ENCODE measurements around the gene SLX9.

SLX9 gene

GRCh38 chr21:45004481-45005247 lies 64.8 kb downstream of the SLX9 start:
- H3K27ac ChIP-seq (ENCODE audit: poor library complexity, severe bottlenecking): no peak overlapping the region
- no peak for TF ChIP-seq CTCF (IDR thresholded peaks at IDR 0.05; ENCODE audit: poor library complexity, severe bottlenecking)
- no peaks in the 10 kb centered on the region for H3K9me3 ChIP-seq (ENCODE audit: severe bottlenecking)
- H3K27me3 ChIP-seq (ENCODE audit: insufficient read depth, poor library complexity, severe bottlenecking): no peaks in the 10 kb centered on the region
- no peak for ATAC-seq (ENCODE audit: low read depth)
- peak; percentile 59 for DNase-seq (ENCODE audit: low spot score)
- no peaks in the 10 kb centered on the region for H3K36me3 ChIP-seq (ENCODE audit: low read depth)
- H3K4me3 ChIP-seq (ENCODE audit: severe bottlenecking): no peak overlapping the region
- peaks cover 11% of the 10 kb centered on the region for H3K4me1 ChIP-seq (ENCODE audit: insufficient read depth, poor library complexity, severe bottlenecking)

DNA sequence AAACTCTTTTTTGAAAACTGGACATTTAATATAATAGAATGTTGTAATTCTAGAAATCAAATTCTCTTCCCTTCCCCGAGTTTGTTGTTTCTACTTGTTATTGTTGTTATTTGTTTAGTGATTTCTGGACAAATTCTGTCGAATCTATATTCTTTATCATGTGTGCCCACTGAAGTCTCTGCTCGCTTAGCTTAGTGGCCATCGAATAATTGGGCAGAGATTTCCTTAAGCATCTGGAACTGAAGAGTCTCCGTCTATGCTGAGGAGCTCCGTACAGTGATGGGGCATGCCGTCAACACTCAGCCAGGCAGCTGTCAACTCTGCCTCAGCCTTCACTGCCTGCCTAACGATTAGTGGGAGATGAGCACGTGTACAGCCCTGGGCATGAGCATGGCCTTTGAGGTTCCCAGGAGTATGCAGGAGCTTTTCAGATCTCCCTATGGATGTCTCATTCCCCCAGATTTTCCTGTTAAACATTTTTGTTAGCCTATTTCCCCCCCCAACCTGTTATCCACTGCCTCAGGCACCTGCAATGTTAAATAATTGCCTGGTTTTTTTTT lies 66.8 kb downstream of the SLX9 start:
- H3K27ac ChIP-seq (ENCODE audit: poor library complexity, severe bottlenecking): no peak overlapping the region
- ATAC-seq (ENCODE audit: low read depth) (no peak), DNase-seq (ENCODE audit: low spot score) (no peak)
- peaks cover 16% of the 10 kb centered on the region for H3K4me1 ChIP-seq (ENCODE audit: insufficient read depth, poor library complexity, severe bottlenecking)
- no peak for TF ChIP-seq CTCF (IDR thresholded peaks at IDR 0.05; ENCODE audit: poor library complexity, severe bottlenecking)
- no peaks in the 10 kb centered on the region for H3K9me3 ChIP-seq (ENCODE audit: severe bottlenecking)
- no peak overlapping the region for H3K4me3 ChIP-seq (ENCODE audit: severe bottlenecking)
- no peaks in the 10 kb centered on the region for H3K27me3 ChIP-seq (ENCODE audit: insufficient read depth, poor library complexity, severe bottlenecking)
- H3K36me3 ChIP-seq (ENCODE audit: low read depth): no peaks in the 10 kb centered on the region

- Histone ChIP-seq H3K9me3 (ENCODE audit: severe bottlenecking) (no peaks in the 10 kb centered on the region), H3K27ac (ENCODE audit: poor library complexity, severe bottlenecking) (peak overlapping the region; percentile 95), H3K36me3 (ENCODE audit: low read depth) (no peaks in the 10 kb centered on the region), H3K4me3 (ENCODE audit: severe bottlenecking) (no peak overlapping the region), H3K4me1 (ENCODE audit: insufficient read depth, poor library complexity, severe bottlenecking) (peaks cover 32% of the 10 kb centered on the region), H3K27me3 (ENCODE audit: insufficient read depth, poor library complexity, severe bottlenecking) (no peaks in the 10 kb centered on the region)
- DNase-seq (ENCODE audit: low spot score) (no peak), ATAC-seq (ENCODE audit: low read depth) (no peak)
- TF ChIP-seq CTCF (IDR thresholded peaks at IDR 0.05; ENCODE audit: poor library complexity, severe bottlenecking): no peak
These were observed 69.8 kb downstream of the SLX9 start for GRCh38 chr21:45009616-45010015.

DNA sequence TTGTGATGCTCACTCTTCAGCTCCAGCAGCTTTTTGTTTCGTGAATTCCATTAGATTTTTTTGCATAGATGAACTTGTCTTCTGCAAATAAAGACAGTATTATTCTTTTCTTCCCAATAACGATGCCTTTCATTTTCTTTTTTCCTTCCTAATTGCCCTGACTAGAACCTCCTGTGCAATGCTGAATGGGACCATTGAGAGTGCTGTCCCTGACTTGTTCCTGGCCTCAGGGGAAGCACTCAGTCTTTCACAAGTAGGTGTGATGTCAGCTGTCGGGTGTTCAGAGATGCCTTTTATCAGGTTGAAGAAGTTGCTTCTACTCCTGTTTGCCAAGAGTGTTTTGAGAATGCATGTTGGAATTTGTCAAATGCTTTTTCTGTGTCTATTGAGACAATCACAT lies 70.3 kb downstream of the SLX9 start:
- no peaks in the 10 kb centered on the region for H3K36me3 ChIP-seq (ENCODE audit: low read depth)
- no peak for TF ChIP-seq CTCF (IDR thresholded peaks at IDR 0.05; ENCODE audit: poor library complexity, severe bottlenecking)
- DNase-seq (ENCODE audit: low spot score) (no peak), ATAC-seq (ENCODE audit: low read depth) (no peak)
- H3K27me3 ChIP-seq (ENCODE audit: insufficient read depth, poor library complexity, severe bottlenecking): no peaks in the 10 kb centered on the region
- H3K4me3 ChIP-seq (ENCODE audit: severe bottlenecking): no peak overlapping the region
- peak overlapping the region; percentile 95 for H3K27ac ChIP-seq (ENCODE audit: poor library complexity, severe bottlenecking)
- H3K4me1 ChIP-seq (ENCODE audit: insufficient read depth, poor library complexity, severe bottlenecking): peaks cover 32% of the 10 kb centered on the region
- H3K9me3 ChIP-seq (ENCODE audit: severe bottlenecking): no peaks in the 10 kb centered on the region

DNA sequence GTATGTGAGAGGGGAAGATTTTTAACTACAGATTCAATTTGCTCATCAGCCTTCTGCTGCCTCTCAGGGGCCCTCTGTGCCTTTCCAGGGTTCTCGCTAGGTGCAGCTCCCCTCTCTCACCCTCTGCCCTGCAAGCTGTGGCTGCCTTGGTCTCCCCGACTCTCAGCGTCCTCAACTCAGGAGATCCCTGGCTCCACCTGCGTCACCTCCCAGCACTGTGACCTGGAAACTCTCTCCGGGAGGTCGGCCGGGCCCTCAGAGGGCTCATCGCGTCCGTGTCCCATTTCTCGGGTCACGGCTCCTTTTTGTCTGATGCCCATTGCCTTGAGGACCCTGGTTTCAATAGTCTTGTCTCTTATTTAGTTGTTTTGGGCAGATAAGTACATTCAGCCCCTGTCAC lies 71.0 kb downstream of the SLX9 start:
- Histone ChIP-seq H3K4me1 (ENCODE audit: insufficient read depth, poor library complexity, severe bottlenecking) (peaks cover 30% of the 10 kb centered on the region), H3K4me3 (ENCODE audit: severe bottlenecking) (no peak overlapping the region), H3K36me3 (ENCODE audit: low read depth) (no peaks in the 10 kb centered on the region), H3K9me3 (ENCODE audit: severe bottlenecking) (no peaks in the 10 kb centered on the region), H3K27ac (ENCODE audit: poor library complexity, severe bottlenecking) (peak overlapping the region; percentile 95), H3K27me3 (ENCODE audit: insufficient read depth, poor library complexity, severe bottlenecking) (no peaks in the 10 kb centered on the region)
- TF ChIP-seq CTCF (IDR thresholded peaks at IDR 0.05; ENCODE audit: poor library complexity, severe bottlenecking): no peak
- ATAC-seq (ENCODE audit: low read depth) (no peak), DNase-seq (ENCODE audit: low spot score) (peak; percentile 38)

Data from RWPE2 (cell line).